ENCODE data around the gene FBXL5.

DNA sequence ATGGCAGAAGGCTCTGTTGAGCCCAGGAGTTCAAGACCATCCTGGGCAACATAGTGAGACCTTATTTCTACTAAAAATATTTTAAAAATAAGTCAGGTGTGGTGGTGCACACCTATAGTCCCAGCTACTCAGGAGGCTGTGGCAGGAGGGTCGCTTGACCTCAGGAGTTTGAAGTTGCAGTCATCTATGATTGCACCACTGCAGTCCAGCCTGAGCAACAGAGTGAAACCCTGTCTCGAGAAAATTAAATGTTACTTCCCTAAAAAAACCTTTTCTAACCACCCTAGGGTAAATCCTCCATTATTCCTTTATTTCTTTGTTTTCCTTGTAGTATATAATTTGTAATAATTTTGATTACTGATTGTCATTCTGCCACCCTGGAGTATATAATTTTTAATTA is 34.4 kb upstream of the FBXL5 start:
- TF ChIP-seq POLR2A (IDR thresholded peaks at IDR 0.05; ENCODE audit: extremely low read depth, insufficient read length) = no peak
- TF ChIP-seq, protein P1, sequence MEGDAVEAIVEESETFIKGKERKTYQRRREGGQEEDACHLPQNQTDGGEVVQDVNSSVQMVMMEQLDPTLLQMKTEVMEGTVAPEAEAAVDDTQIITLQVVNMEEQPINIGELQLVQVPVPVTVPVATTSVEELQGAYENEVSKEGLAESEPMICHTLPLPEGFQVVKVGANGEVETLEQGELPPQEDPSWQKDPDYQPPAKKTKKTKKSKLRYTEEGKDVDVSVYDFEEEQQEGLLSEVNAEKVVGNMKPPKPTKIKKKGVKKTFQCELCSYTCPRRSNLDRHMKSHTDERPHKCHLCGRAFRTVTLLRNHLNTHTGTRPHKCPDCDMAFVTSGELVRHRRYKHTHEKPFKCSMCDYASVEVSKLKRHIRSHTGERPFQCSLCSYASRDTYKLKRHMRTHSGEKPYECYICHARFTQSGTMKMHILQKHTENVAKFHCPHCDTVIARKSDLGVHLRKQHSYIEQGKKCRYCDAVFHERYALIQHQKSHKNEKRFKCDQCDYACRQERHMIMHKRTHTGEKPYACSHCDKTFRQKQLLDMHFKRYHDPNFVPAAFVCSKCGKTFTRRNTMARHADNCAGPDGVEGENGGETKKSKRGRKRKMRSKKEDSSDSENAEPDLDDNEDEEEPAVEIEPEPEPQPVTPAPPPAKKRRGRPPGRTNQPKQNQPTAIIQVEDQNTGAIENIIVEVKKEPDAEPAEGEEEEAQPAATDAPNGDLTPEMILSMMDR (IDR thresholded peaks at IDR 0.05; ENCODE audit: low read depth, low read length) = no peak
